Activated T-cell treated with anti-CD3 and anti-CD28 coated beads, Interleukin-2, amount 50 U/mL, for 1 hour (primary cell): ENCODE results near the gene MTUS2.

Experiments
- DNase-seq: peaks from one replicate; pipeline ENCODE4 v3.0.0-alpha.2; 2020

The MTUS2 gene

GRCh38 chr13:29039212-29039611, 219.1 kb downstream of the MTUS2 start:
- DNase-seq: no peak

GRCh38 chr13:29046588-29046987, 226.4 kb downstream of the MTUS2 start:
- DNase-seq: no peak

- DNase-seq: no peak
Measured at GRCh38 chr13:29049524-29049923, 229.4 kb downstream of the MTUS2 start.

- no peak for DNase-seq
Measured at GRCh38 chr13:29050719-29051118, 230.6 kb downstream of the MTUS2 start.

- DNase-seq: no peak
Measured at GRCh38 chr13:29059800-29060199, 239.7 kb downstream of the MTUS2 start.

- DNase-seq: no peak
Measured at GRCh38 chr13:29065142-29065541, 245.0 kb downstream of the MTUS2 start.

GRCh38 chr13:29067306-29067945, 247.3 kb downstream of the MTUS2 start:
- no peak for DNase-seq

- DNase-seq: no peak
Measured at GRCh38 chr13:29073755-29074154, 253.6 kb downstream of the MTUS2 start.

GRCh38 chr13:29077051-29077813, 257.1 kb downstream of the MTUS2 start:
- DNase-seq: no peak

GRCh38 chr13:29081036-29081435, 260.9 kb downstream of the MTUS2 start:
- DNase-seq: no peak

- no peak for DNase-seq
Measured at GRCh38 chr13:29081697-29082440, 261.7 kb downstream of the MTUS2 start.

- DNase-seq: no peak
Measured at GRCh38 chr13:29099781-29100406, 279.8 kb downstream of the MTUS2 start.

GRCh38 chr13:29100758-29101157, 280.6 kb downstream of the MTUS2 start:
- DNase-seq: no peak

GRCh38 chr13:29101409-29101808, 281.3 kb downstream of the MTUS2 start:
- DNase-seq: no peak

- no peak for DNase-seq
Measured at GRCh38 chr13:29101905-29102304, 281.8 kb downstream of the MTUS2 start.

GRCh38 chr13:29103065-29103800, 283.1 kb downstream of the MTUS2 start:
- DNase-seq: no peak

GRCh38 chr13:29104461-29104860, 284.3 kb downstream of the MTUS2 start:
- DNase-seq: no peak

- no peak for DNase-seq
Measured at GRCh38 chr13:29105779-29106178, 285.6 kb downstream of the MTUS2 start.

- no peak for DNase-seq
Measured at GRCh38 chr13:29106651-29107050, 286.5 kb downstream of the MTUS2 start.

GRCh38 chr13:29108068-29108786, 288.1 kb downstream of the MTUS2 start:
- no peak for DNase-seq

GRCh38 chr13:29109987-29110386, 289.8 kb downstream of the MTUS2 start:
- DNase-seq: no peak

- DNase-seq: no peak
Measured at GRCh38 chr13:29111446-29111845, 291.3 kb downstream of the MTUS2 start.
